Panc1 (cell line): ENCODE data around the gene ACSM5. TPM values are rescaled to one million over a fixed set of nuclear protein-coding genes. Genes with fewer than 3 reads are reported as not detected.

Source experiments
- ATAC-seq: fragments of 200-7000 bp; cut with Tn5 transposase; 2 replicates; pipeline ENCODE4 v1.9.1; 2020; ENCODE audit warnings: mild to moderate bottlenecking, moderate library complexity
- BruUV-seq: library from RNA; stranded (reverse); fragments of 400-500 nt; replicated peaks from 2 replicates; lab custom pipeline; 2021; lab: Mats Ljungman, UMichigan
- CTCF ChIA-PET: fragments of 300-600 bp; sonication (Branson Sonifier 250); formaldehyde crosslinking; loops from one replicate; lab custom pipeline; 2022; ENCODE audit warnings: antibody characterized with exemption; lab: Charles Lee
- POLR2A ChIA-PET: fragments of 300-600 bp; sonication (Branson Sonifier 250); formaldehyde crosslinking; loops from one replicate; lab custom pipeline; 2022; ENCODE audit warnings: antibody characterized with exemption; lab: Charles Lee
- DNase-seq: peaks from one replicate; pipeline ENCODE4 v3.0.0-alpha.2; 2010; ENCODE audit warnings: low read depth, low spot score
- H3K27ac ChIP-seq: 2 replicates; pipeline ENCODE4 v1.5.1; 2011; ENCODE audit warnings: mild to moderate bottlenecking, low read length, inconsistent platforms
- H3K27me3 ChIP-seq: fragments of 200-500 bp; sonication (Bioruptor generic); 2 replicates; pipeline ENCODE4 v1.6.0; 2014; ENCODE audit warnings: low read length, inconsistent platforms; ENCODE audit not compliant: control insufficient read depth, insufficient read depth
- H3K36me3 ChIP-seq: fragments of 200-500 bp; sonication (Bioruptor generic); 2 replicates; pipeline ENCODE4 v1.5.1; 2014; ENCODE audit warnings: inconsistent platforms, mild to moderate bottlenecking, low read length, moderate library complexity; ENCODE audit not compliant: control insufficient read depth, insufficient read depth
- H3K4me1 ChIP-seq: 2 replicates; pipeline ENCODE4 v1.5.1; 2011; ENCODE audit warnings: inconsistent platforms, mild to moderate bottlenecking, low read length, moderate library complexity; ENCODE audit not compliant: control insufficient read depth, insufficient read depth
- H3K4me3 ChIP-seq, 2 experiments: 2 replicates each; pipeline ENCODE4 v1.5.1; 2011 to 2012; ENCODE audit warnings: low read depth in 2 of 2, low read length in 2 of 2, mild to moderate bottlenecking in 2 of 2, inconsistent platforms in 1 of 2, moderate library complexity in 1 of 2
- H3K9me3 ChIP-seq: fragments of 200-500 bp; sonication (Bioruptor generic); 2 replicates; pipeline ENCODE4 v1.5.1; 2014; ENCODE audit warnings: low read depth, mild to moderate bottlenecking, inconsistent platforms, low read length, moderate library complexity; ENCODE audit not compliant: control insufficient read depth, insufficient read depth
- POLR2AphosphoS5 ChIP-seq: IDR thresholded peaks from 2 replicates; pipeline ENCODE4 v1.6.1; 2012; ENCODE audit warnings: mild to moderate bottlenecking, low read depth, low read length, moderate library complexity
- SIN3A ChIP-seq: IDR thresholded peaks from 2 replicates; pipeline ENCODE4 v1.6.1; 2012; ENCODE audit warnings: low read depth, mild to moderate bottlenecking, low read length, moderate library complexity, borderline replicate concordance; ENCODE audit not compliant: insufficient read depth
- TCF7L2 ChIP-seq: IDR thresholded peaks from 2 replicates; pipeline ENCODE4 v1.6.1; 2011; ENCODE audit warnings: mild to moderate bottlenecking, low read depth, low read length, inconsistent platforms
- in situ Hi-C: cut with HindIII; loops from 2 replicates; pipeline ENCODE4 v1.10.0; 2016; ENCODE audit warnings: low sequenced_read_pairs, low pct_unique_long_range_greater_than_20kb
- intact Hi-C: fragments of 100-400 bp; cut with micrococcal nuclease; formaldehyde crosslinking; loops from one replicate; pipeline ENCODE4 v1.10.0; 2022; ENCODE audit not compliant: unreplicated experiment
- total RNA-seq: library from RNA; stranded (reverse); gene quantifications from one replicate; pipeline ENCODE4 v1.2.1, GENCODE V29; 2021; ENCODE audit not compliant: unreplicated experiment
- TF ChIP-seq, protein P1 (sequence below): fragments of 450-650 bp; IDR thresholded peaks from 2 replicates; pipeline ENCODE4 v1.5.1; 2017; ENCODE audit warnings: mild to moderate bottlenecking
- TF ChIP-seq, protein P2 (sequence below), 2 experiments: IDR thresholded peaks; 2 replicates each; pipeline ENCODE4 v1.6.1; 2011 to 2012; ENCODE audit warnings: low read depth in 2 of 2, control low read depth in 1 of 2, low read length in 1 of 2, mild to moderate bottlenecking in 1 of 2, moderate library complexity in 1 of 2; ENCODE audit not compliant: insufficient read depth in 1 of 2

ACSM5 gene
- total RNA-seq, 1 experiment from 2014 or later, result 0.21 TPM

DNA sequence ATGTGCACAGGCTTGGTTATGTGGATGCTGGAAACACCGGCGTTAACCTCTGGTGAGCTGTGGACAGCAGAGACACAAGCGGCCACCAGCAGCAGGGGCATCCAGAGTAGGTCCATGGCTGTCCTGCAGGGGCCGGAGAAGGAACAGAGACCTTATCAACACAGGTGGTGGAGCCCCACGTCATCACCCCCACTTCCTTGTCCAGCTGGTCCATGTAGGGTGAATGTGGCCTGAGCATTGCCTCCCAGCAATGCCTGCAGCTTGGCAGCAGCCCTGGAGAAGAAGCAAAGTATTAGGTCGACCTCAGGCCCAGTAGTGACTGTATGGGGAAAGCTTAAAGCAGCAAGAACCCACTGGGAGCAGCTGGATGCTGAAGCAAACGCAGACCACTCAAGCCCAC lies 10.1 kb upstream of the ACSM5 start:
- no TSS peak for BruUV-seq
- CTCF ChIA-PET, result no interaction called here
- H3K36me3 ChIP-seq, result no peaks in the 10 kb centered on the region
- intact Hi-C loops (no loop called here), in situ Hi-C loops (no loop called here)
- no peaks in the 10 kb centered on the region for H3K9me3 ChIP-seq
- ATAC-seq (no peak), DNase-seq (no peak)
- no peak overlapping the region for H3K27ac ChIP-seq
- no peaks in the 10 kb centered on the region; the same call in 1 of the 2 replicates for H3K27me3 ChIP-seq
- POLR2A ChIA-PET, result no interaction called here
- TF ChIP-seq, protein P1, sequence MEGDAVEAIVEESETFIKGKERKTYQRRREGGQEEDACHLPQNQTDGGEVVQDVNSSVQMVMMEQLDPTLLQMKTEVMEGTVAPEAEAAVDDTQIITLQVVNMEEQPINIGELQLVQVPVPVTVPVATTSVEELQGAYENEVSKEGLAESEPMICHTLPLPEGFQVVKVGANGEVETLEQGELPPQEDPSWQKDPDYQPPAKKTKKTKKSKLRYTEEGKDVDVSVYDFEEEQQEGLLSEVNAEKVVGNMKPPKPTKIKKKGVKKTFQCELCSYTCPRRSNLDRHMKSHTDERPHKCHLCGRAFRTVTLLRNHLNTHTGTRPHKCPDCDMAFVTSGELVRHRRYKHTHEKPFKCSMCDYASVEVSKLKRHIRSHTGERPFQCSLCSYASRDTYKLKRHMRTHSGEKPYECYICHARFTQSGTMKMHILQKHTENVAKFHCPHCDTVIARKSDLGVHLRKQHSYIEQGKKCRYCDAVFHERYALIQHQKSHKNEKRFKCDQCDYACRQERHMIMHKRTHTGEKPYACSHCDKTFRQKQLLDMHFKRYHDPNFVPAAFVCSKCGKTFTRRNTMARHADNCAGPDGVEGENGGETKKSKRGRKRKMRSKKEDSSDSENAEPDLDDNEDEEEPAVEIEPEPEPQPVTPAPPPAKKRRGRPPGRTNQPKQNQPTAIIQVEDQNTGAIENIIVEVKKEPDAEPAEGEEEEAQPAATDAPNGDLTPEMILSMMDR, result no peak
- TF ChIP-seq SIN3A (no peak), POLR2AphosphoS5 (no peak), TCF7L2 (no peak)
- TF ChIP-seq, protein P2, sequence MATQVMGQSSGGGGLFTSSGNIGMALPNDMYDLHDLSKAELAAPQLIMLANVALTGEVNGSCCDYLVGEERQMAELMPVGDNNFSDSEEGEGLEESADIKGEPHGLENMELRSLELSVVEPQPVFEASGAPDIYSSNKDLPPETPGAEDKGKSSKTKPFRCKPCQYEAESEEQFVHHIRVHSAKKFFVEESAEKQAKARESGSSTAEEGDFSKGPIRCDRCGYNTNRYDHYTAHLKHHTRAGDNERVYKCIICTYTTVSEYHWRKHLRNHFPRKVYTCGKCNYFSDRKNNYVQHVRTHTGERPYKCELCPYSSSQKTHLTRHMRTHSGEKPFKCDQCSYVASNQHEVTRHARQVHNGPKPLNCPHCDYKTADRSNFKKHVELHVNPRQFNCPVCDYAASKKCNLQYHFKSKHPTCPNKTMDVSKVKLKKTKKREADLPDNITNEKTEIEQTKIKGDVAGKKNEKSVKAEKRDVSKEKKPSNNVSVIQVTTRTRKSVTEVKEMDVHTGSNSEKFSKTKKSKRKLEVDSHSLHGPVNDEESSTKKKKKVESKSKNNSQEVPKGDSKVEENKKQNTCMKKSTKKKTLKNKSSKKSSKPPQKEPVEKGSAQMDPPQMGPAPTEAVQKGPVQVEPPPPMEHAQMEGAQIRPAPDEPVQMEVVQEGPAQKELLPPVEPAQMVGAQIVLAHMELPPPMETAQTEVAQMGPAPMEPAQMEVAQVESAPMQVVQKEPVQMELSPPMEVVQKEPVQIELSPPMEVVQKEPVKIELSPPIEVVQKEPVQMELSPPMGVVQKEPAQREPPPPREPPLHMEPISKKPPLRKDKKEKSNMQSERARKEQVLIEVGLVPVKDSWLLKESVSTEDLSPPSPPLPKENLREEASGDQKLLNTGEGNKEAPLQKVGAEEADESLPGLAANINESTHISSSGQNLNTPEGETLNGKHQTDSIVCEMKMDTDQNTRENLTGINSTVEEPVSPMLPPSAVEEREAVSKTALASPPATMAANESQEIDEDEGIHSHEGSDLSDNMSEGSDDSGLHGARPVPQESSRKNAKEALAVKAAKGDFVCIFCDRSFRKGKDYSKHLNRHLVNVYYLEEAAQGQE (IDR thresholded peaks at IDR 0.05; ENCODE audit: insufficient read depth in 1 of 2, low read depth in 2 of 2, low read length in 1 of 2), result no peak
- no peaks in the 10 kb centered on the region for H3K4me1 ChIP-seq
- no peak overlapping the region for H3K4me3 ChIP-seq

DNA sequence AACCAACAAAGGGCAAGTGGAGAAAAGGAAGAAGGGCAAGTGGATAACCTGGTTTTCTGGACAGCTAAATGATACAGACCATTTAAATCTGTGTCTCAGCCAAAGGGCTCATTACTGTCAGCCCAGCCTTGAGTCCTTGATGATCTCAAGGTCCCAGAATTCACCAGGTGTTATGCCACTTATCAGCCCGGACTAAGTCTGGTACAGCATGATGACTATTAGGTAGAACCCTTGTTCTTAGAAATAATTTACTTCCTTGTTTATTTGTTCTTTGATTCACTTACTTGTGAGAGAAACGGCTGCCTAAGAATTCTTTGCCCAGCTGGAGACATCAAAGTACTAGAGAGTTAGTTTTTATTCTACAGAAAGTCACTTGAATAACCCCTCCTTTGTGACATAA lies 8.3 kb upstream of the ACSM5 start:
- no peak overlapping the region for H3K4me3 ChIP-seq
- peaks cover under 1% of the 10 kb centered on the region; the same call in 1 of the 2 replicates for H3K27me3 ChIP-seq
- H3K4me1 ChIP-seq, result no peaks in the 10 kb centered on the region
- H3K27ac ChIP-seq, result no peak overlapping the region
- TF ChIP-seq, protein P1, result no peak
- TF ChIP-seq, protein P2 (IDR thresholded peaks at IDR 0.05; ENCODE audit: insufficient read depth in 1 of 2, low read depth in 2 of 2, low read length in 1 of 2), result no peak
- TF ChIP-seq TCF7L2, result no peak
- TF ChIP-seq SIN3A, result no peak
- no peak for TF ChIP-seq POLR2AphosphoS5
- no TSS peak for BruUV-seq
- H3K9me3 ChIP-seq, result no peaks in the 10 kb centered on the region
- in situ Hi-C loops, result no loop called here
- CTCF ChIA-PET, result no interaction called here
- intact Hi-C loops, result no loop called here
- POLR2A ChIA-PET, result no interaction called here
- H3K36me3 ChIP-seq, result no peaks in the 10 kb centered on the region
- DNase-seq (no peak), ATAC-seq (no peak)
